ENCODE measurements around the gene ARID1B. TPM values are rescaled to one million over a fixed set of nuclear protein-coding genes. Genes with fewer than 3 reads are reported as not detected.

Gene ARID1B
- total RNA-seq, 2 experiments from 2014 or later: 36.9 to 38.9 TPM

GRCh38 chr6:156933201-156934068, 156.3 kb downstream of the ARID1B start:
- H3K27ac Mint-ChIP-seq: peak overlapping the region; percentile 51
- H3K27me3 Mint-ChIP-seq: no peaks in the 10 kb centered on the region
- H3K4me3 Mint-ChIP-seq: no peak overlapping the region
- no peaks in the 10 kb centered on the region for H3K9me3 Mint-ChIP-seq
- ChIA-PET CTCF (interaction anchor here (1.0 to 1.1 kb wide), 3 partner anchors 8 to 134 kb away, joined by 3 to 5 read pairs (median 3); no protein-coding TSS in a partner anchor), POLR2A (no interaction called here)
- H3K36me3 Mint-ChIP-seq (ENCODE audit: low read depth): peaks cover 14% of the 10 kb centered on the region
- peaks cover 76% of the 10 kb centered on the region for H3K4me1 Mint-ChIP-seq (ENCODE audit: low read depth)
- DNase-seq (peak; percentile 27), ATAC-seq (no peak)
- intact Hi-C loops (cut with micrococcal nuclease): no loop called here
- TF ChIP-seq, protein P1, sequence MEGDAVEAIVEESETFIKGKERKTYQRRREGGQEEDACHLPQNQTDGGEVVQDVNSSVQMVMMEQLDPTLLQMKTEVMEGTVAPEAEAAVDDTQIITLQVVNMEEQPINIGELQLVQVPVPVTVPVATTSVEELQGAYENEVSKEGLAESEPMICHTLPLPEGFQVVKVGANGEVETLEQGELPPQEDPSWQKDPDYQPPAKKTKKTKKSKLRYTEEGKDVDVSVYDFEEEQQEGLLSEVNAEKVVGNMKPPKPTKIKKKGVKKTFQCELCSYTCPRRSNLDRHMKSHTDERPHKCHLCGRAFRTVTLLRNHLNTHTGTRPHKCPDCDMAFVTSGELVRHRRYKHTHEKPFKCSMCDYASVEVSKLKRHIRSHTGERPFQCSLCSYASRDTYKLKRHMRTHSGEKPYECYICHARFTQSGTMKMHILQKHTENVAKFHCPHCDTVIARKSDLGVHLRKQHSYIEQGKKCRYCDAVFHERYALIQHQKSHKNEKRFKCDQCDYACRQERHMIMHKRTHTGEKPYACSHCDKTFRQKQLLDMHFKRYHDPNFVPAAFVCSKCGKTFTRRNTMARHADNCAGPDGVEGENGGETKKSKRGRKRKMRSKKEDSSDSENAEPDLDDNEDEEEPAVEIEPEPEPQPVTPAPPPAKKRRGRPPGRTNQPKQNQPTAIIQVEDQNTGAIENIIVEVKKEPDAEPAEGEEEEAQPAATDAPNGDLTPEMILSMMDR (IDR thresholded peaks at IDR 0.05): peak; percentile 11

DNA sequence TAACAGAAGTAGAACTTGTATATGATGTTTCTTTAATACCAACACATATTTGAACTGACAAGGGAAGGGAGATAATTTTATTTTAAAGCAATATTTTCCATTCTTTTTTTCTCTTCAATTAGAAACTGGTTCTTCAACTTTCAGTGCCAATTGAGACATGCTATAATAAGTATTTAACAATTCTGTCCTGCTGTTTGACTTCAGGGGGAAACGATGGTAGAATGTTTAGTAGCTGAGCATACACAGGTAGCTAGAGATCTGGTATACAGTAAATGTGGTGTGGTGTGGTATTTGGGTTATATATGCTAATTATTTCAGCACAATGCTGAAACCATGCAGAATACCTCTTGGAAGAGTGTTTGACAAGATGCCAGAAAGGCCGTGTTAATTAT, 156.9 kb downstream of the ARID1B start:
- H3K36me3 Mint-ChIP-seq (ENCODE audit: low read depth): peaks cover 13% of the 10 kb centered on the region
- POLR2A ChIA-PET: no interaction called here
- TF ChIP-seq, protein P1 (IDR thresholded peaks at IDR 0.05): no peak
- CTCF ChIA-PET: no interaction called here
- no peaks in the 10 kb centered on the region for H3K9me3 Mint-ChIP-seq
- no peak overlapping the region for H3K4me3 Mint-ChIP-seq
- ATAC-seq (no peak), DNase-seq (no peak)
- H3K27ac Mint-ChIP-seq: no peak overlapping the region
- no peaks in the 10 kb centered on the region for H3K27me3 Mint-ChIP-seq
- H3K4me1 Mint-ChIP-seq (ENCODE audit: low read depth): peaks cover 76% of the 10 kb centered on the region
- intact Hi-C loops (cut with micrococcal nuclease): no loop called here

- TF ChIP-seq, protein P1 (IDR thresholded peaks at IDR 0.05): no peak
Observed at GRCh38 chr6:156935000-156935399, 157.8 kb downstream of the ARID1B start.

GRCh38 chr6:156938143-156938542, 161.0 kb downstream of the ARID1B start:
- ATAC-seq: no peak
- Mint-ChIP-seq H3K27ac (no peak overlapping the region), H3K4me1 (ENCODE audit: low read depth) (peaks cover 64% of the 10 kb centered on the region), H3K36me3 (ENCODE audit: low read depth) (peaks cover 9% of the 10 kb centered on the region), H3K27me3 (no peaks in the 10 kb centered on the region), H3K9me3 (no peaks in the 10 kb centered on the region), H3K4me3 (no peak overlapping the region)
- TF ChIP-seq, protein P1 (IDR thresholded peaks at IDR 0.05): no peak
- POLR2A ChIA-PET: no interaction called here
- DNase-seq: no peak
- intact Hi-C loops (cut with micrococcal nuclease): no loop called here
- CTCF ChIA-PET: interaction anchor here (0.9 to 1.6 kb wide), 2 partner anchors 14 to 17 kb away, joined by 4 to 5 read pairs; no protein-coding TSS in a partner anchor

More at GRCh38 chr6:156935000-156935399, 157.8 kb downstream of the ARID1B start:
- DNase-seq: no peak
- ChIA-PET POLR2A (no interaction called here), CTCF (interaction anchor here (1.0 kb wide), 1 partner anchor 8 kb away, joined by 3 read pairs; no protein-coding TSS in a partner anchor)
- ATAC-seq: no peak
- intact Hi-C loops (cut with micrococcal nuclease): no loop called here
- H3K4me3 Mint-ChIP-seq: no peak overlapping the region
- H3K27ac Mint-ChIP-seq: no peak overlapping the region
- no peaks in the 10 kb centered on the region for H3K9me3 Mint-ChIP-seq
- peaks cover 67% of the 10 kb centered on the region for H3K4me1 Mint-ChIP-seq (ENCODE audit: low read depth)
- H3K36me3 Mint-ChIP-seq (ENCODE audit: low read depth): peaks cover 9% of the 10 kb centered on the region
- H3K27me3 Mint-ChIP-seq: no peaks in the 10 kb centered on the region

- no peaks in the 10 kb centered on the region for H3K27me3 Mint-ChIP-seq
- POLR2A ChIA-PET: no interaction called here
- TF ChIP-seq, protein P1 (IDR thresholded peaks at IDR 0.05): no peak
- ATAC-seq (no peak), DNase-seq (no peak)
- H3K27ac Mint-ChIP-seq: no peak overlapping the region
- peaks cover 58% of the 10 kb centered on the region for H3K4me1 Mint-ChIP-seq (ENCODE audit: low read depth)
- intact Hi-C loops (cut with micrococcal nuclease): no loop called here
- CTCF ChIA-PET: interaction anchor here (1.5 kb wide), 1 partner anchor 7 kb away, joined by 5 read pairs; no protein-coding TSS in a partner anchor
- no peaks in the 10 kb centered on the region for H3K9me3 Mint-ChIP-seq
- H3K36me3 Mint-ChIP-seq (ENCODE audit: low read depth): peaks cover 8% of the 10 kb centered on the region
- no peak overlapping the region for H3K4me3 Mint-ChIP-seq
Observed at GRCh38 chr6:156940221-156940620, 163.0 kb downstream of the ARID1B start.

Data from activated CD8-positive, alpha-beta T cell treated with anti-CD3 and anti-CD28 coated beads for 36 hours (primary cell).